Endothelial cell of coronary artery (primary cell): ENCODE measurements around the gene PTPN13. TPM values are rescaled to one million over a fixed set of nuclear protein-coding genes. Genes with fewer than 3 reads are reported as not detected.

Experiments used
- total RNA-seq: library from RNA; depleted of rRNA; stranded (reverse); fragments of >200 nt; gene quantifications from 2 replicates; pipeline ENCODE4 v1.2.3, GENCODE V29; 2014

PTPN13 gene
- 1.9 and 7.0 TPM in 2 replicates for total RNA-seq

DNA sequence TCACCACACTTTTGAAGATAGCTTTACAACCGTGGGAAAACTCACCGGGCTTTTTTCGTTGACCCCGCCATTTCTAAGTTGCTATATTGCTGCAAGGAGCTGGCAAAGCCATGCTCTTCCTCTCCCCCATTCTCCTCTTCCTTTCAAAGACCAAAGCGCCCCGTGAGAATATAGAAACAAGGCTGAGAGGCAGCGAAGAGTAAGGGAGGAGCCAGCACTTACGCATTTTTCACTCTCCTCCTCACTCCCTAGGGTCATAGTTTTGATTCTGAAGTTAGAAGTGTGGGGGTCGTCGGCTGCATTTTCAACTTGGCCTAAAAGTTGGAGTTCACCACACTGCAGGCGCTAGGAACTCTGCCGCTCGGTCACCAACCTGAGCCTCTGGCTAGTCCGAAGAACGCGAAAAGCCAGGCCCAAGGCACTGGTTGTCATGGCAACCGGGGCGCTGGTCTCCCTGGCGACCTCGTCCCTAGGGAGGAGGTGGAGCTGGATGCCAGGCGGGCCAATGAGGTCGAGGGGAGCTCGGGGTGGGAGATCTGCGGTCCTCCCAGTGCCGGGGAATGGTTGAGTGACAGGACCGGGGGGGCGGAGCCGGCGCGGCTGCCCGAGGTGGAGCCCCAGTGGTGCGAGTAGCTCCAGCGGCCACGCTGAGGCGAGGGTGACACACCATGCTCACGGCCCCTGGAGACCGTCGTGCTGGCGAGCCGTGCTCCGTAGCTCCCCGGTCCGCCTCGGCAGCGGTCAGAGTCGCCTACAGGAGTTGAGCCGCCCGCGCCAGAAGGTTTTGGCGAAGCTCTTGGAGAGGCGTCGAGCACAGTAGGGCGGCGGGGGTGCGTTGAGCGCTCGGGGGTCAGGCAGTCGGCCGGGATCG is at the start of gene PTPN13:
Gene PTPN13 (plus strand): TSS at position 628 of the 871 bp plus-strand sequence. CDS start 40,942 bp downstream, outside the sequence.

DNA sequence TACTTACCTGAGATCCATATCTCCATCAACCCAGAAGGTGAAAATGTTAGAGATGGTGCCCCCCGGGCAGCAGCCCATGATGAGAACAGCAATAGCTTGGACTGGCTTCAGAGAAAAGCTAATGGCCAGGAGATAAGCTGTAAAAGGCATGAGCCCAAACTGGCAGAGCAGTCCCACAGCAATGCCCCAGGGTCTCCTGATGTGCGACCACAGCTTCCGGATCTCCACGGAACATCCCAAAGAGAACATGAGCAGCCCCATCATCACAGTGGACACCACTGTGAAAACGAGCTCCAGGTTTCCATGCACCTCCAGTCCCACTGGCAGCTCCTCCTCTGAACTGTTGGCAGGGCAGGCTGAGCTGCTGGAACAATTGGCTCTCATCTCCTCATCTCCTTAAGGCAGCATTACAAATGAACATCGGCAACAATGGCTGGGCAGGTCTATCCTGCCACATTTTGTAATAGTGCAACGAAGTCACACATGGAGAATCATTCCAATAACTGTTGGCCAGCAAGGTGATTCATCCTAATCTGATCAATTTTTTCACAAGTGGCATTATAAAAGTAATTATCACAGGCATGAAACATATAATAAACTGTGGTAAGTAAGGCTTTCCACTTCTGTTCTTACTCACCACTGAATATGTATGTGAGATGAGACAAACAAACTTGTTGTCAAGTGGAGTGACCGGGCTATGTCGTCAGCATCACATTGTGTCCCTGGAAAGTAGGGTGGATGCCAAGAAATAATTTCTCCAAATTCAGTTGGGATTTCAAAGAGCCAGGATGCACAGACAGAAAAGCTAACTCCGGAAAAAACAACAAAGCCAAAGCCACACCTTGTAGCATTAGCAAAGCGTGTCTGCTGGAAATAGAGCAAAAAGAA is 254.9 kb downstream of the PTPN13 start, which contains the start of gene SLC10A6:
Gene SLC10A6 (minus strand): TSS at position 653 of the 888 bp plus-strand sequence. CDS start 269 bp downstream, at position 384.

Other genes starting within 250 kb of the PTPN13 start
- gene MAPK10, start 234.3 kb upstream of the PTPN13 start, total RNA-seq = 0.09 TPM in 1 of 2 replicates, not detected in the other